Measurements from ENCODE around the gene HOXA1.

Gene HOXA1

GRCh38 chr7:27104341-27105058, 8.7 kb upstream of the HOXA1 start:
- DNase-seq, result no peak

- DNase-seq, result no peak
Measured at GRCh38 chr7:27103489-27104226, 7.9 kb upstream of the HOXA1 start.

GRCh38 chr7:27102581-27103442, 7.0 kb upstream of the HOXA1 start, which contains the start of gene HOXA2:
TSS of gene HOXA2 (minus strand) at chr7:27102683. CDS start at chr7:27102500, 183 bp downstream.
- no peak for DNase-seq

GRCh38 chr7:27101957-27102580, 6.3 kb upstream of the HOXA1 start:
- no peak for DNase-seq

- no peak for DNase-seq
Measured at GRCh38 chr7:27101171-27101956, 5.6 kb upstream of the HOXA1 start.

- DNase-seq, result no peak
Measured at GRCh38 chr7:27100694-27101170, 4.9 kb upstream of the HOXA1 start.

GRCh38 chr7:27099453-27100370, 3.9 kb upstream of the HOXA1 start:
- no peak for DNase-seq

- DNase-seq, result no peak
Measured at GRCh38 chr7:27098578-27099451, 3.0 kb upstream of the HOXA1 start.

- no peak for DNase-seq
Measured at GRCh38 chr7:27097686-27098577, 2.1 kb upstream of the HOXA1 start.

GRCh38 chr7:27096768-27097514, 1.1 kb upstream of the HOXA1 start:
- no peak for DNase-seq

- no peak for DNase-seq
Measured at GRCh38 chr7:27095050-27095896, 527 bp downstream of the HOXA1 start.

- no peak for DNase-seq
Measured at GRCh38 chr7:27094304-27095049, 1.3 kb downstream of the HOXA1 start.

- DNase-seq, result no peak
Measured at GRCh38 chr7:27093184-27093895, 2.5 kb downstream of the HOXA1 start.

- DNase-seq, result no peak
Measured at GRCh38 chr7:27092819-27093110, 3.0 kb downstream of the HOXA1 start.

GRCh38 chr7:27091941-27092818, 3.6 kb downstream of the HOXA1 start:
- no peak for DNase-seq

Data from NCI-H187 treated with DMSO at 0.1 percent for 48 hours (cell line).